HEK293 (cell line): ENCODE results near the gene SLC2A5.

Source experiments
- CTCF ChIA-PET: fragments of 350-600 bp; formaldehyde crosslinking; extraction: SDS; loops from one replicate; lab custom pipeline; 2021; ENCODE audit warnings: antibody characterized with exemption; lab: Yijun Ruan, JAX
- POLR2A ChIA-PET: fragments of 300-600 bp; formaldehyde crosslinking; extraction: SDS; loops from one replicate; lab custom pipeline; 2020; ENCODE audit warnings: antibody characterized with exemption, inconsistent platforms; lab: Yijun Ruan, JAX
- H3K27ac ChIP-seq: fragments of 200-500 bp; sonication (Bioruptor generic); 2 replicates; pipeline ENCODE4 v1.5.1; 2014; ENCODE audit warnings: low read depth, low read length, control low read depth, inconsistent platforms; ENCODE audit errors: extremely low read depth
- H3K36me3 ChIP-seq, 2 experiments: fragments of 200-500 bp in 1 of 2; sonication (Bioruptor generic) in 1 of 2; 1 replicate in 1 of 2; 2 replicates in 1 of 2; pipeline ENCODE4 v1.5.1; 2014 to 2017; ENCODE audit warnings: inconsistent platforms in 2 of 2, low read length in 2 of 2; ENCODE audit not compliant: control insufficient read depth in 2 of 2, insufficient read depth in 1 of 2
- H3K4me1 ChIP-seq: fragments of 200-500 bp; sonication (Bioruptor generic); 2 replicates; pipeline ENCODE4 v1.5.1; 2014; ENCODE audit warnings: mild to moderate bottlenecking, low read length, inconsistent platforms; ENCODE audit not compliant: control insufficient read depth, insufficient read depth
- H3K4me3 ChIP-seq: 2 replicates; pipeline ENCODE4 v1.5.1; 2011; ENCODE audit warnings: low read depth, mild to moderate bottlenecking, control low read depth, low read length, moderate library complexity
- H3K9me3 ChIP-seq: fragments of 200-500 bp; sonication (Bioruptor generic); 2 replicates; pipeline ENCODE4 v1.5.1; 2014; ENCODE audit warnings: low read depth, low read length, inconsistent platforms; ENCODE audit not compliant: control insufficient read depth, insufficient read depth
- AEBP2 ChIP-seq: fragments of 450-650 bp; formaldehyde crosslinking; IDR thresholded peaks from 2 replicates; pipeline ENCODE4 v1.5.1; 2016; ENCODE audit warnings: missing biosample characterization, missing genetic modification characterization, borderline replicate concordance
- BCL11A ChIP-seq: fragments of 450-650 bp; formaldehyde crosslinking; IDR thresholded peaks from 2 replicates; pipeline ENCODE4 v1.5.1; 2016; ENCODE audit warnings: low read depth, missing biosample characterization, missing genetic modification characterization
- KLF7 ChIP-seq: fragments of 450-650 bp; formaldehyde crosslinking; IDR thresholded peaks from 2 replicates; pipeline ENCODE4 v1.5.1; 2016; ENCODE audit warnings: missing biosample characterization, missing genetic modification characterization, borderline replicate concordance
- OSR2 ChIP-seq: fragments of 450-650 bp; formaldehyde crosslinking; IDR thresholded peaks from 2 replicates; pipeline ENCODE4 v1.5.1; 2016; ENCODE audit warnings: missing biosample characterization, missing genetic modification characterization
- PATZ1 ChIP-seq: fragments of 450-650 bp; formaldehyde crosslinking; IDR thresholded peaks from 2 replicates; pipeline ENCODE4 v1.5.1; 2016; ENCODE audit warnings: missing biosample characterization, missing genetic modification characterization
- PRDM1 ChIP-seq: fragments of 450-650 bp; formaldehyde crosslinking; IDR thresholded peaks from 2 replicates; pipeline ENCODE4; 2016; ENCODE audit warnings: missing biosample characterization, missing genetic modification characterization
- SCRT1 ChIP-seq: fragments of 450-650 bp; formaldehyde crosslinking; IDR thresholded peaks from 2 replicates; pipeline ENCODE4 v1.5.1; 2016; ENCODE audit warnings: missing biosample characterization, missing genetic modification characterization, borderline replicate concordance
- YY1 ChIP-seq: fragments of 450-650 bp; formaldehyde crosslinking; IDR thresholded peaks from 2 replicates; pipeline ENCODE4 v1.5.1; 2018; ENCODE audit warnings: missing biosample characterization, missing genetic modification characterization
- ZFHX2 ChIP-seq: fragments of 450-650 bp; formaldehyde crosslinking; conservative IDR thresholded peaks from 2 replicates; pipeline ENCODE4 v1.5.1; 2016; ENCODE audit warnings: missing biosample characterization, missing genetic modification characterization
- ZNF10 ChIP-seq: fragments of 450-650 bp; formaldehyde crosslinking; IDR thresholded peaks from 2 replicates; pipeline ENCODE4 v1.5.1; 2017; ENCODE audit warnings: missing biosample characterization, missing genetic modification characterization
- ZNF202 ChIP-seq: fragments of 450-650 bp; formaldehyde crosslinking; IDR thresholded peaks from 2 replicates; pipeline ENCODE4 v1.5.1; 2016; ENCODE audit warnings: missing biosample characterization, missing genetic modification characterization, borderline replicate concordance
- ZNF274 ChIP-seq, 2 experiments: fragments of 200-500 bp in 1 of 2; fragments of 450-650 bp in 1 of 2; sonication (Bioruptor generic) in 1 of 2; formaldehyde crosslinking in 1 of 2; IDR thresholded peaks; 2 replicates each; pipeline versions ENCODE4 v1.5.1 to v1.6.1; 2014 to 2016; ENCODE audit warnings: borderline replicate concordance in 1 of 2, inconsistent platforms in 1 of 2, low read length in 1 of 2, missing biosample characterization in 1 of 2, missing genetic modification characterization in 1 of 2
- ZNF280D ChIP-seq: fragments of 450-650 bp; formaldehyde crosslinking; IDR thresholded peaks from 2 replicates; pipeline ENCODE4 v1.5.1; 2016; ENCODE audit warnings: missing biosample characterization, missing genetic modification characterization
- ZNF302 ChIP-seq: fragments of 450-650 bp; formaldehyde crosslinking; IDR thresholded peaks from 2 replicates; pipeline ENCODE4 v1.5.1; 2016; ENCODE audit warnings: missing biosample characterization, missing genetic modification characterization, low read depth
- ZNF311 ChIP-seq: fragments of 450-650 bp; formaldehyde crosslinking; IDR thresholded peaks from 2 replicates; pipeline ENCODE4 v1.5.1; 2017; ENCODE audit warnings: missing biosample characterization, missing genetic modification characterization, borderline replicate concordance
- ZNF362 ChIP-seq: fragments of 450-650 bp; formaldehyde crosslinking; IDR thresholded peaks from 2 replicates; pipeline ENCODE4 v1.5.1; 2016; ENCODE audit warnings: missing biosample characterization, missing genetic modification characterization
- ZNF449 ChIP-seq: fragments of 450-650 bp; formaldehyde crosslinking; IDR thresholded peaks from 2 replicates; pipeline ENCODE4 v1.5.1; 2017; ENCODE audit warnings: missing biosample characterization, mild to moderate bottlenecking, missing genetic modification characterization, moderate library complexity
- ZNF488 ChIP-seq: fragments of 450-650 bp; formaldehyde crosslinking; IDR thresholded peaks from 2 replicates; pipeline ENCODE4 v1.5.1; 2016; ENCODE audit warnings: missing biosample characterization, missing genetic modification characterization
- ZNF585B ChIP-seq: fragments of 450-650 bp; formaldehyde crosslinking; IDR thresholded peaks from 2 replicates; pipeline ENCODE4 v1.5.1; 2016; ENCODE audit warnings: missing biosample characterization, missing genetic modification characterization
- ZNF621 ChIP-seq: fragments of 450-650 bp; formaldehyde crosslinking; IDR thresholded peaks from 2 replicates; pipeline ENCODE4 v1.5.1; 2017; ENCODE audit warnings: missing biosample characterization, missing genetic modification characterization
- ZNF654 ChIP-seq: fragments of 450-650 bp; formaldehyde crosslinking; IDR thresholded peaks from 2 replicates; pipeline ENCODE4 v1.5.1; 2016; ENCODE audit warnings: low read depth, missing biosample characterization, missing genetic modification characterization
- ZNF776 ChIP-seq: fragments of 450-650 bp; formaldehyde crosslinking; IDR thresholded peaks from 2 replicates; pipeline ENCODE4 v1.5.0; 2017; ENCODE audit warnings: missing biosample characterization, missing genetic modification characterization, borderline replicate concordance

SLC2A5 gene

GRCh38 chr1:9027307-9027706 lies 42.1 kb downstream of the SLC2A5 start:
- no peaks in the 10 kb centered on the region for H3K9me3 ChIP-seq
- no peak overlapping the region for H3K4me3 ChIP-seq
- H3K36me3 ChIP-seq: no peaks in the 10 kb centered on the region
- CTCF ChIA-PET: no interaction called here
- POLR2A ChIA-PET: no interaction called here
- no peaks in the 10 kb centered on the region for H3K4me1 ChIP-seq
- no peak for TF ChIP-seq ZNF585B
- no peak for TF ChIP-seq OSR2
- TF ChIP-seq ZNF621: no peak
- no peak overlapping the region for H3K27ac ChIP-seq

GRCh38 chr1:9025449-9025848 lies 44.0 kb downstream of the SLC2A5 start:
- TF ChIP-seq ZNF362: no peak
- TF ChIP-seq ZNF274 (IDR thresholded peaks at IDR 0.05; ENCODE audit: low read length): no peak
- TF ChIP-seq ZNF274 (tag by site-specific recombination; IDR thresholded peaks at IDR 0.05; ENCODE audit: borderline replicate concordance): no peak
- TF ChIP-seq ZNF311 (tag by site-specific recombination): no peak
- no peak for TF ChIP-seq ZNF280D (tag by site-specific recombination)
- no peak for TF ChIP-seq KLF7
- TF ChIP-seq AEBP2 (tag by site-specific recombination): no peak
- TF ChIP-seq ZNF10 (tag by site-specific recombination): no peak
- no peak for TF ChIP-seq ZFHX2 (tag by site-specific recombination)
- TF ChIP-seq PRDM1 (tag by site-specific recombination): no peak
- no peaks in the 10 kb centered on the region for H3K4me1 ChIP-seq
- POLR2A ChIA-PET: no interaction called here
- no peak overlapping the region for H3K4me3 ChIP-seq
- no peak overlapping the region for H3K27ac ChIP-seq
- CTCF ChIA-PET: interaction anchor here (1.5 kb wide), 1 partner anchor 20 kb away, joined by 3 read pairs; no protein-coding TSS in a partner anchor
- no peaks in the 10 kb centered on the region for H3K9me3 ChIP-seq
- H3K36me3 ChIP-seq: no peaks in the 10 kb centered on the region

- H3K9me3 ChIP-seq: no peaks in the 10 kb centered on the region
- CTCF ChIA-PET: interaction anchor here (1.5 kb wide), 1 partner anchor 20 kb away, joined by 3 read pairs; no protein-coding TSS in a partner anchor
- no peak for TF ChIP-seq YY1
- no peak for TF ChIP-seq SCRT1
- TF ChIP-seq ZNF302: no peak
- TF ChIP-seq ZNF621: no peak
- TF ChIP-seq PATZ1 (tag by site-specific recombination): no peak
- no peak for TF ChIP-seq ZNF776
- no peak for TF ChIP-seq ZNF654 (tag by site-specific recombination)
- TF ChIP-seq ZNF488 (tag by site-specific recombination): no peak
- no peak for TF ChIP-seq BCL11A (tag by site-specific recombination)
- no peak for TF ChIP-seq ZNF202
- TF ChIP-seq ZNF449 (tag by site-specific recombination): no peak
Observed at GRCh38 chr1:9024837-9025236, 44.6 kb downstream of the SLC2A5 start.

More at GRCh38 chr1:9024837-9025236, 44.6 kb downstream of the SLC2A5 start:
- H3K27ac ChIP-seq: no peak overlapping the region
- no peaks in the 10 kb centered on the region for H3K4me1 ChIP-seq
- POLR2A ChIA-PET: no interaction called here
- H3K4me3 ChIP-seq: no peak overlapping the region
- H3K36me3 ChIP-seq: no peaks in the 10 kb centered on the region
